ENCODE results near the gene NTRK2.

Gene NTRK2

DNA sequence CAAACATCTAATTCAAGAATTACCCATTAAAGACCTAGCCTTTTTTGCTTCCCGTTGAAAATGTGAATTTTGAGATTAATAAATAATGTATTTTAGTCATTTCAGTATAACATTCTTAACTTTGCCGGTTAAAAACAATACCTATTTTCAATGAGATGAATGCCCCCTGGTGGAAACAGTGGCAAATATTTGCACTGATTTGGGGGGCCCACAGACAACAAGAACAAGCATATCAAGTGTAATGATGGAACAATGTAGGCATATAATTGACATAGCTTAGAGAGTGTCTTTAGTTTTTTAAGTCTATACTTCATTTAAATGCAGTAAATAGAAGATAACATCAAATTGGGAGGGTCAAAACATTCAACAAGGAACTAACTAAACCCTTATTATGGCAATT, 111.9 kb downstream of the NTRK2 start:
- DNase-seq (ENCODE audit: low spot score), result peak; percentile 3

DNA sequence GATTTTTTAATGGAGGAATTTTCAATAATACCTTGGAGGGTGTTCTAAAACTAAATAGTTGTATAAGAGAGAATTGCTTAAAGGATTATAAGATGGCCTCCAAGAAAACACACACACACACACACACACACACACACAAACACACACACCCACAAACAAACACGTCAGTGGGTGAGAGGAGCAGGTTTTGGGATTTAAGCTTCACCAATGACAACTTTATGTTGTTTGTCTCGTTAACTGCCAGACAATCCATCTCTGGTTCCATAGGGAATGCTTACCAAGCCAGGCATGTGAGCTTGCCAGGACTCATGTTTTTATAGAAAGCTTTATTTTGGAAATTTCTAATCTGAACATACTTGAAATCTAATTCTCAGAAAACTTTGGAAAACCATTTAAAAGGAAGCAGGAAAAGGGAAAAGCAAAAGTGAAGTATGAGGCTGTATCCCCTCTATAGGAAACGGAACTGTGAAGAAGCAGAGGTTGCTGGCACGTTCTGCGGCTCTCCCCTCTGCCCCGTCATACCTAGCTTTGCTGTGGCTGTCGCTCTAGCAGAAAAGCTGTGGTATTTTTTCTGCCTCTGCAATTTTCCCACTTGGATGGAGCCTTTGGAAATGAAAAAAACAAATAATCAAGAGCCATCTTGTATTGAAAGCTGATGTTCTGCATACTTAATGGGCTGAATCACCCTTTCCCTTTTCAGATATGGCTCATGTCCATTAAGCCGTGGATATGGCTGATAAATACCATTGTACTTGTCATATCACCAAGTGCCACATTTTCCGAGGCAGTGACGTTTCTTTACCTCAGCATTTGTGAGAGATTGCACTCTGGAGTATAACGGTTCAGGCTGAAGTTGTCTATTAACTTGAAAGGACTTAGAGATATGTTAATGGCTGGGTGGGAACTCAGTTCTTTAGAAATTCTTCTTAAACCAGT, 112.7 kb downstream of the NTRK2 start:
- DNase-seq (ENCODE audit: low spot score), result no peak

DNA sequence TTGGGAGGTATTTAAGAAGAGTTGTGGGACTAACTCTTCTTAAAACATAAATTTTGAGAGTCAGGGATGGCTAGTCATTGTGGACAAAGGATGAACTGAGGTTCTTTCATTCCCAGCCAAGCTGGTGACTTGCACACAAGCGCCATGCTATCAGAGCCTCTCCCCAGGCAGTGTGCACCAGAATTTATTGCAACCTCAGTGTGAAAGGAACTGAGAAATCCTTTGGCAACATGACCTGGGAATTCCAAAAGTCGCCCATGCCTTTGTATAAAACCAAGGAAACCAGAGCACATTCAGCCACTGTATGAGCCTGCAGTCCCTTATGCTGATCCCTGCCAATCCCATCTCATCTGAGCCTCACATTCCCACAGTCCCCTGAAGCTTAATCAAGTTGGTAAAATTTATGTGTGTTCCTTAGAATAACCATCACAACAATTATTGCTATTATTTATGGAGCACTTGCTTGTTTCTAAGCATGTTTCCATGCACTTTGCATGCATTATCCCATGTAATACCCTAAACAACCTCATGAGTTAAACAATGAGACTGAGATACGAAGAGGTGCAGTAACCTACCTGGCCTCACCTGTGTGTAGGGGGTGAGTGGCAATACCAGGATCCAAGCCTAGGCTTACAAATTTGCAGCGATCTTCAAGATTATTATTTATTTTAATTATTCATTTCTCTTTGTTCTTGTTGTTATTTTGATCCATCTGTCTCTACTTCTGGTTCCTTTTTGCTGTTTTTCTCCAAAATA, 116.4 kb downstream of the NTRK2 start:
- no peak for DNase-seq (ENCODE audit: low spot score)

DNA sequence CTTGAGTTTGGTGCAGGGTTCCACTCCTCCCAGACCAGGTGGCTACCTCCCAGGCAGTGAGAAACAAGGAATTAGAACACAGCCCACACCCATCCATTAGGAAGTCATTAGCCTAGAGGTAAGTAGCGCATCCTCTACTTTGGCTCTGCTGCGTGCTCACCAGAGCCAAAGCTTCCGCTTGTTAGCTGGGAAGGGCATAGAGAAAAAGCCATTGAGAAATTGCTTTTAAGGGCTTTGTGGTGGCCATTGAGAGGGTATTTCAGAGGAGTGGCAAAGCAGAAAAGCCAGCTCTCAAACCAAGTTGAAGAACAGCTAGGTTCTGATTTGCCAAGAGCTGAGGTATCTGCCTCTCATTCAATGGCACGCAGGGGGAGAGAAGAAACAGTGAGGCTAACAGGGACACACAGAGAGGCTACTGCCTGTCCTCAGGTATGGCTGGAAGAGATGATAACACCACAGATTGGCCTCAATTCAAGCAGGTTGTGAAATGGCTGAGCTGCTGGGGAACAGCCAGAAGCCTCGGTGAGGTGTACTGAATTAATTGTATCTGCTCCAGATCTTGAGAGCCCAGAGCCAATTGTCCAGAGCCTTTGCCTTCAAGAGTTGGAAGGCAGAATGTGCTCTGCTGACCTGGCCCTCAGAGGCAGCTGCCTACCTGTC, 119.4 kb downstream of the NTRK2 start:
- no peak for DNase-seq (ENCODE audit: low spot score)

DNA sequence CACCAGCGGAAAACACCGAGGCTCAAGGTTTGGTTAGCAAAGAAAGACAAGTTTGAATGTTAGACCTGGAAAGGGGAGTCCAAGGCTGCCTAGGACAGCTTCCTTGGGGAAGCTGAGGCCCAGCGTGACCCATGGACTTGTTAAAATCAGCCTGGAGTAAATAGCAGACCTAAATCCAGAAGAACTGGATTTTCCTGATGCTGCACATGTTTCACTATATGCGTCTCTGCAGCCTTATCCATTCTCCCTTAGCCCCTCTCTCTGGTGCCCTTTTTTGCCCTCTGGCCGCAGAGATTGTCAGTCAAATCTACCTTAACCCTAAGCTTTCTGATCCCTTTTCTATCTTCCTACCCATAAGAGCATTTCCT, 119.9 kb downstream of the NTRK2 start:
- no peak for DNase-seq (ENCODE audit: low spot score)

DNA sequence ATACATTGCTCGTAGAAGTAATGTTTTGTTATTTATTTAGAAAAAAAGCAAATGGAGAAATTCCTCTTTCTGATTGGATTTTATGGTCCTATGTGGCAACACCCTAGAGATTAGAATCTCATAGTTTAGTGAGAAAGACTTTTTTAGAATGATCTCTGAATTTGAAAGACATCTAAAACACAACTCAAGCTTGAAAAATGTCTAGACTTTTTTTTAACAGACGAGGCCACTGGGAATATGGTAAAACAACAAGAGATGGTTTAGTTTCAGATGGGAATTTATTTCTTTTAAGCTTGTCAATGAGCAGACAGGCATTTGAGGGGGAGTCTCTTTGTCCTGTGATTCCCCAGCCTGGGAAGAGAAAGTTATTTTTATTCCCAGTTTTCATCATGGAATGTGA, 122.1 kb downstream of the NTRK2 start:
- no peak for DNase-seq (ENCODE audit: low spot score)

DNA sequence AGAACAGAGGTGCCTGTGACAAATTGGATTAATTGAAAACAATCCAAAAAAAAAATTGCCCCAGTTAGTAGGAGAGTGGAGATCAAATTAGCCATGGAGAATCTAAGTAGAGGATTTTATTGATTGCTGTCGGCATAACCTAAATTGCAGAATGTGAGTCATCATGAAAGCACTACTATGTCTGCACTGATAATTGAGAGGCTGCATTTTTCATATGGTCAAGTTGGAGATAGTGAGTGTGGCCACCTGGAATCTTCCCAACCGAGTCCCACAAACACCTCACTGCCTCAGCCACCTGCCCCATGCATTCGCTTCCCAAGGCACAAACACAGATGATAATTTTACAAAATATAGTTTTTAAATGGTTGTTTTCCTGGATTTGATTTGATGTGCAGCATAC, 123.7 kb downstream of the NTRK2 start:
- DNase-seq (ENCODE audit: low spot score), result no peak

- DNase-seq (ENCODE audit: low spot score), result no peak
These were observed 125.6 kb downstream of the NTRK2 start for GRCh38 chr9:84794981-84795637.

DNA sequence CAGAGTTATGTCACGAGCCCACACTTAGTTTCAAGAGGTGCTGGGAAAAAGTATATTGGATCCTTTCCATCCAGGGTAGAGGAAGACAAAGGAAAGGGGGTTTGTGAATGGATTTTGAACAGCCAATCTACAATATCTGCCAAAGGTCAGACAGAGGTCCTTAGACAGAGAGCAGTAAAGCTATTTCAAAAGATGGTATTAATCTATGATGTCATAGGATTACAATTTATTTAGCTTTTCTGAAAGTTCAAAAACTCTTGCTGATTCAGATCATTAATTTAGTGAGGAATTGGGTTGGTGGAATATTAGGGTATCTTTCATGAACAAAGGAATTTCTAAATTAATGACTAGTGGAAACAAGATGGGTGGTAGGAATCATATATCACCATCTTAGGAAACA, 126.9 kb downstream of the NTRK2 start:
- DNase-seq (ENCODE audit: low spot score), result no peak

DNA sequence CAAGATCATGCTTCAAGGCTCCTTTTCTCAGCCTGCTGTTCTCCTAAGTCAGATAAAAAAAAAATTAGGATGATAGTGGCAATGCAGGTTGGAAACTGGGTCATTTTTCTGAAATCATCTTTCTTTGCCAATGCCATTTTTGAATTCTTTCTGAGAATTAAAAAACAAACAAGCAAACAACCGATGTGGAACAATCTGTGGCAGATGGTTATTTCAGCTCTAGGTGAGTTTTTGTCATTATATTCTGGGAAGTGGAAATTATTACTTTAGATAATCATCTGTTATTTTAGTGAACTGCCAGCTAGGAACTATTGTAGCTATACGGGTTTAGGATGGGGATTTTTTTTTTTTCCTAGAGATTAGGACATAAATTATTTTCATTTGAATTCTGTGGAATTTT, 129.7 kb downstream of the NTRK2 start:
- no peak for DNase-seq (ENCODE audit: low spot score)

GRCh38 chr9:84804951-84805694, 135.6 kb downstream of the NTRK2 start:
- DNase-seq (ENCODE audit: low spot score), result no peak

DNA sequence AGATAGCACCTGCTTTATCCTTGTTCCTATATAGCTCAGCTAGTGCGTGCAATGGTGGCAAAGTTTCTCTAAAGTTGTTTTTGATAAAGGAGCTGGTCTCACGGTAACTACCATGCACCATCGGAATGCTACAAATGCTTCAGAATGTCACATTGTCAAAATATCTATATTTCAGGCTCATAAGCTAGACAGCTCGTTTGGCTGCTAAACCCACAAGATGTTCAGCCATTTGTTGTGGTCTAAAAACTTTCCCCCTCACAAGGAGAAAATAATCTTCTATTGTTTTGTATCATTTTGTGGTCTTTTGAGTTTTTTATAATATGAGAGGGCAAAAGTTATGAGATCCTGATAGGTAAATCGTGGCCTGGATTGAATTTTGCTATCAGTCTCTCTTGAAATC, 137.9 kb downstream of the NTRK2 start:
- no peak for DNase-seq (ENCODE audit: low spot score)

- DNase-seq (ENCODE audit: low spot score), result no peak
These were observed 138.4 kb downstream of the NTRK2 start for GRCh38 chr9:84807870-84808390.

- no peak for DNase-seq (ENCODE audit: low spot score)
These were observed 138.9 kb downstream of the NTRK2 start for GRCh38 chr9:84808416-84808815.

DNA sequence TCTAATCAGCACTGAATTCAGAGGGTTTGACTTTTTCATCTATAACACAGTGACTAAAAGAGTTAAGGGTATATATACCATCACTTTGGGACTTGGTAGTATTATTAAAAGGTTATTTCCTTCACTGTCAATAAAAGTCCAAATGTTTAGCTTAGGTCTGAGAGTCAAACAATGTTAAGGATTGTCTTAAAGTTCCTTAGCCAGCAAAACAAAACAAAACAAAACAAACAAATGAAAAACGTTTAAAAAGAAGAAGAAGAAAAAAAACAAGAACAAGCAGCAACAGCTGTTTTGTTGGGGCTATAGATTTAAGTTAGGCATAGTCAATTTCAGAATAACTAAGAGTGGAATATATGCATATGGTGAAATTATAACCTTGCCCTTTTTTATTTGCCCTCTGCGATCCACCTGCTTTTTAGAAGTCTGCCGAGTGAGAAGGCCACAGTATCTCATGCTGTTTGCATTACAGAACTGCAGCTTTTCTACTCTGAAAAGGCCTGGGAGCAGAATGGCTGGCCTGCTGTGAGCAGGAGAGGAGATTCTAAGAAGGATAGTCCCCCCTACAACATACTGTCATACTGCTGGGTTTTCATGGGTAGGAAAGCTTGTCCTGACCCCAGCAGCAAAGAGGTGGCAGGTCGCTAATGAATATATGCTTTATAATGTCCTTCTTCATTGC, 141.7 kb downstream of the NTRK2 start:
- DNase-seq (ENCODE audit: low spot score), result no peak

DNA sequence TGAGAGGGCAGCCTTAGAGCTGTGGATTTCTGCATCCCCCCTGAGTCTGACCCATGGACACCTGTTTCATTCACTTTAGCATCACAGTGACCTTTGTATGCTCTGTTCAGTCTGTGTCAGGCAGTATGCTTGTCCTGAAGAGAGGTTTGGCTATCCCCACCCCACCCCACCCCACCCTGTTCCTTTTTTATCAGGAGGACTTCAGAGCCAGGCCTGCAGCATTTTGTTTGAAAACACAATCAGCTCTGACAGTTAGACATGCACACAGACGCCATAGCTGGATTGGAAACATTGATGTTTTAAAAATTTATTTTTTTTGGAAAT, 142.2 kb downstream of the NTRK2 start:
- DNase-seq (ENCODE audit: low spot score), result no peak

DNA sequence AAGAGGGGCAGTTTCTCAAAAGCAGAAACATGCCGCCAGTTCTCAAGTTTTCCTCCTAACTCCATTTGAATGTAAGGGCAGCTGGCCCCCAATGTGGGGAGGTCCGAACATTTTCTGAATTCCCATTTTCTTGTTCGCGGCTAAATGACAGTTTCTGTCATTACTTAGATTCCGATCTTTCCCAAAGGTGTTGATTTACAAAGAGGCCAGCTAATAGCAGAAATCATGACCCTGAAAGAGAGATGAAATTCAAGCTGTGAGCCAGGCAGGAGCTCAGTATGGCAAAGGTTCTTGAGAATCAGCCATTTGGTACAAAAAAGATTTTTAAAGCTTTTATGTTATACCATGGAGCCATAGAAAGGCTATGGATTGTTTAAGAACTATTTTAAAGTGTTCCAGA, 142.8 kb downstream of the NTRK2 start:
- no peak for DNase-seq (ENCODE audit: low spot score)

DNA sequence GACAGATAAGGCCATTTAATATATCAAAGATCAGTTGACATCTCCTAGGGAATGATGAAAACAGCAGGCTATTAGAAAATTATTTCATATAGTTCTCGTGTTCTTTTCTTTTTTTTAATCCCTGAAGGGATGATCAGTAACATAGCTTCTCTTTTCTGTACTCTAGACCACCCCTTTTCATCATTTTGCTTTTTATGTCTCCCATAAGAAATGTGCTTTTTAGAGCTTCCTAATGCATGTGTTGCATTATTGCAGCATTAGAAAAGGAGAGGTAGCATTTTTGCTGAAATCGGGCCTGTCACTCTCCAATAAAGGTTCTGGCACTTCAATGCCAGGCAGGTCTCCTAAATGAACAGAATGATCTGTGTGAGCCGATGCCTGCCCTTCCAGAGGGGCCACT, 143.3 kb downstream of the NTRK2 start:
- DNase-seq (ENCODE audit: low spot score), result no peak

- no peak for DNase-seq (ENCODE audit: low spot score)
These were observed 146.0 kb downstream of the NTRK2 start for GRCh38 chr9:84815554-84815953.

GRCh38 chr9:84817038-84817437, 147.5 kb downstream of the NTRK2 start:
- DNase-seq (ENCODE audit: low spot score), result no peak

DNA sequence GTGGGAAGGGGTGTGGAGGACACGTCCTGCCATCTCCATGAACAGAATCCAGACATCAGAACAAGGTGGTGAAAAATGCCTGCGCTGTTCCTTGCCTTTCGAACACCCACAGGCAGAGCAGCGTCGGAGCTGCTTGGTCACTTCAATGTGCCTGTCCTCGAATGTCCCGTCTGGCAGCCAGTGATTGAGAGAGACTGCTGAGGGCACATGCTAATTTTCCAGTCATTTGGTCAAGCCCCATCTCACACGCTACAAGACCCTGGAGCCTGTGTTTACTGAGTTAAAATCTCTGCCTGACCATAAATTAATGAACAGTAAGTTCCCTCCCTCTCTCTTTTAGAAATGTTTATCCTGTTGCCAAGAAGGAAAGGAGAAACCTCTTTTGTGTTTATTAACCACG, 149.3 kb downstream of the NTRK2 start:
- DNase-seq (ENCODE audit: low spot score), result no peak
